Natural killer cell treated with Interleukin-12 subunit alpha and Interleukin-12 subunit beta and Interleukin-15 and Interleukin-18, amount 100 ng/mL, for 72 hours (primary cell): Measurements from ENCODE around the gene PNMA6A. TPM values are rescaled to one million over a fixed set of nuclear protein-coding genes. Genes with fewer than 3 reads are reported as not detected.
"Not testable (repeated sequence)": the region's sequence is repeated elsewhere in the genome, so short reads cannot be mapped to it uniquely, and the experiment has no call there.

Source experiments
- ATAC-seq, 2 donors: fragments of 150-1000 bp; cut with Tn5 transposase in 1 of 2; sonication (Bioruptor Pico), chemical (Tn5 transposase) in 1 of 2; 2 replicates each; pipeline ENCODE4 v1.10.0; 2021
- DNase-seq: peaks from one replicate; pipeline ENCODE4 v3.0.0; 2022; ENCODE audit warnings: low spot score
- H3K27ac Mint-ChIP-seq, 2 donors: 1 replicate in 1 of 2; 2 replicates in 1 of 2; pipeline ENCODE4 v1.8.0; 2022; ENCODE audit warnings: mixed read lengths in 2 of 2, mild to moderate bottlenecking in 1 of 2, moderate library complexity in 1 of 2
- H3K27me3 Mint-ChIP-seq, 2 donors: 1 replicate in 1 of 2; 2 replicates in 1 of 2; pipeline ENCODE4 v1.8.0; 2022; ENCODE audit warnings: mixed read lengths in 2 of 2
- H3K36me3 Mint-ChIP-seq: one replicate; pipeline ENCODE4 v1.8.0; 2022; ENCODE audit warnings: mixed read lengths
- H3K4me1 Mint-ChIP-seq, 2 donors: 1 replicate in 1 of 2; 2 replicates in 1 of 2; pipeline ENCODE4 v1.8.0; 2022; ENCODE audit warnings: low read depth in 2 of 2, mixed read lengths in 2 of 2, mild to moderate bottlenecking in 1 of 2
- H3K4me3 Mint-ChIP-seq: one replicate; pipeline ENCODE4 v1.8.0; 2022; ENCODE audit warnings: mixed read lengths
- H3K9me3 Mint-ChIP-seq: 2 replicates; pipeline ENCODE4 v1.8.0; 2022; ENCODE audit warnings: mixed read lengths
- total RNA-seq, 2 donors: library from RNA; stranded (reverse); gene quantifications; one replicate each; pipeline ENCODE4 v1.2.3, GENCODE V29; 2022

PNMA6A gene
- total RNA-seq, 2 donors from 2014 or later = 0.20 TPM; not detected in 1

DNA sequence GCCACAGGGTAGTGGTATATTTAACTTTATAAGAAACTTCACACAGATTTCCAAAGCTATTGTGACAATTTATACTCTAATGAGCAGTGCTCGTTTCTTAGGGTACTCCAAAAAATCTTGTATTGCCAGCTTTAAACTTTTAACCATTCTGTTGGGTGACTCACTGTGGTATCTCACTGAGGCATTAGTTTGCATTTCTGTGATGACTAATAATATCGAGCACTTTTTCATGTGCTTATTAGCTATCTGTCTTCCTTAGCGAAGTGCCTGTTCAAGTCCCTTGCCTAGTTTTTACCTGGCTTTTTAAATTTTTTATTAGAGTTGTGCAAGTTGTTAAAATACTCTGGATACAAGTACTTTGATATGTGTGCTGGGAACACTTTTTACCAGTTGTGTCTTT is 10.5 kb upstream of the PNMA6A start:
- no peak overlapping the region for H3K27ac Mint-ChIP-seq
- H3K36me3 Mint-ChIP-seq = no peaks in the 10 kb centered on the region
- no peaks in the 10 kb centered on the region for H3K4me1 Mint-ChIP-seq
- no peak for ATAC-seq
- H3K9me3 Mint-ChIP-seq = no peaks in the 10 kb centered on the region
- H3K27me3 Mint-ChIP-seq = no peaks in the 10 kb centered on the region
- no peak for DNase-seq
- no peak overlapping the region for H3K4me3 Mint-ChIP-seq

- ATAC-seq (no peak), DNase-seq (no peak)
- Mint-ChIP-seq H3K4me3 (no peak overlapping the region), H3K27ac (no peak overlapping the region), H3K36me3 (no peaks in the 10 kb centered on the region), H3K27me3 (no peaks in the 10 kb centered on the region), H3K9me3 (no peaks in the 10 kb centered on the region), H3K4me1 (no peaks in the 10 kb centered on the region)
Measured at GRCh38 chrX:153063315-153063714, 8.9 kb upstream of the PNMA6A start.

- no peak overlapping the region for H3K4me3 Mint-ChIP-seq
- no peak overlapping the region for H3K27ac Mint-ChIP-seq
- H3K4me1 Mint-ChIP-seq = no peaks in the 10 kb centered on the region
- H3K27me3 Mint-ChIP-seq = no peaks in the 10 kb centered on the region
- ATAC-seq = no peak
- no peak for DNase-seq
- H3K9me3 Mint-ChIP-seq = no peaks in the 10 kb centered on the region
- H3K36me3 Mint-ChIP-seq = no peaks in the 10 kb centered on the region
Measured at GRCh38 chrX:153064061-153064460, 8.2 kb upstream of the PNMA6A start.

GRCh38 chrX:153065389-153065788 is 6.9 kb upstream of the PNMA6A start:
- Mint-ChIP-seq H3K27me3 (no peaks in the 10 kb centered on the region), H3K9me3 (no peaks in the 10 kb centered on the region), H3K4me3 (no peak overlapping the region), H3K36me3 (no peaks in the 10 kb centered on the region), H3K4me1 (no peaks in the 10 kb centered on the region), H3K27ac (no peak overlapping the region)
- ATAC-seq (no peak), DNase-seq (no peak)

DNA sequence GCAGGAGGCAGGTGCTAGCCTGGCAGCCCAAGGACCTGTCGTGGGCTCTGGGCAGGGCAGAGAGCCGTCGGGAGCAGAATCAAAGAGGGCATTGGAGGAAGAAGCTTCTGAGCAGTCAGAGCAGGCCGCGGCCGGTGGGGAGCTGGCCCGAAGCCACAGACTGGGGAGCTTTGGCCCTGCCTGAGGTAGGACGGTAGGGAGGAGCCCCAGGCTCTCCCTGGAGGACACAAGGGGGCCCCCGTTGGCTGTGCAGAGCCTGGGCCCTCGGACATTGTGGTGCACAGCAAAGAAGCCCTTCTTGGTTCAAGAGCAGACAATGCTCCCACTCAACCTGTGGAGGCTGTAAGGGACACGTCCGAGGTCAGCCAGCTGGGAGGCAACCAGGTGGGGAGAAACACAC is 5.9 kb upstream of the PNMA6A start:
- not testable (repeated sequence) for H3K4me3 Mint-ChIP-seq, H3K36me3 Mint-ChIP-seq, ATAC-seq, H3K9me3 Mint-ChIP-seq, H3K27me3 Mint-ChIP-seq, H3K27ac Mint-ChIP-seq, DNase-seq, H3K4me1 Mint-ChIP-seq

DNA sequence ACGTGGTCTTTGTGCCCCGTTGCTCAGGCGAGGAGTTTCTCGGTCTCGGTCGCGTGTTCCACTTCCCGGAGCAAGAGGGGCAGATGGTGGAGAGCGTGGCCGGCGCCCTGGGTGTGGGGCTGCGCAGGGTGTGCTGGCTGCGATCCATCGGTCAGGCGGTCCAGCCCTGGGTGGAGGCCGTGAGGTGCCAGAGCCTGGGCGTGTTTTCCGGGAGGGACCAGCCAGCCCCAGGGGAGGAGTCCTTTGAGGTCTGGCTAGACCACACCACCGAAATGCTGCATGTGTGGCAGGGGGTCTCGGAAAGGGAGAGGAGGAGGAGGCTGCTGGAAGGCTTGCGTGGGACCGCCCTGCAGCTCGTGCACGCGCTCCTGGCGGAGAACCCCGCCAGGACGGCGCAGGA is 1.1 kb downstream of the PNMA6A start:
- DNase-seq, H3K36me3 Mint-ChIP-seq: not testable (repeated sequence)

GRCh38 chrX:153074262-153074899 is 2.1 kb downstream of the PNMA6A start:
- no peak for DNase-seq
- no peaks in the 10 kb centered on the region for H3K9me3 Mint-ChIP-seq

More for the DNA sequence above, 1.1 kb downstream of the PNMA6A start:
- not testable (repeated sequence) for H3K4me3 Mint-ChIP-seq, ATAC-seq, H3K4me1 Mint-ChIP-seq, H3K27ac Mint-ChIP-seq, H3K9me3 Mint-ChIP-seq, H3K27me3 Mint-ChIP-seq

DNA sequence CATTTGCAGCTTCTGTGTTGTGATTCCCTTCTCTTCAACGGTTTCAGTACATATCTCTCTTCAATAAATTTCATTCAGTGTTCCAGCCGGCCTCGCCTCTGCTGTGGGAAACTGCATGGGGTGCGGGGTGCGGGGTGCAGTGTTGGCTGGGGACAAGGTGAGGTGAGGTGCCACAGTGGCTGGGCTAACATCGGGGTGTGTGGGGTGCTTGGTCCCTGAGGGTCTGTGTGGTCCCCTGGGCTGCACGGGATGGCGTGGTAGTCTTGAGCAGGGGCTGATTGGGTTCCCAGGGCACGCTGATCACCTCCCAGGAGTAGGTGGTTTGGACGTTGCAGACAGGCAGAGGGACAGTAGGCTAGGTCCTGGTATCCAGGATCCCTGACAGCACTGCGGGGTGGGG is 2.7 kb downstream of the PNMA6A start:
- Mint-ChIP-seq H3K4me3 (no peak overlapping the region), H3K27me3 (no peaks in the 10 kb centered on the region), H3K27ac (no peak overlapping the region), H3K4me1 (no peaks in the 10 kb centered on the region), H3K36me3 (no peaks in the 10 kb centered on the region), H3K9me3 (no peaks in the 10 kb centered on the region)
- no peak for ATAC-seq
- no peak for DNase-seq

More at GRCh38 chrX:153074262-153074899, 2.1 kb downstream of the PNMA6A start:
- Mint-ChIP-seq H3K27me3 (no peaks in the 10 kb centered on the region), H3K4me1 (no peaks in the 10 kb centered on the region), H3K27ac (no peak overlapping the region), H3K36me3 (no peaks in the 10 kb centered on the region), H3K4me3 (no peak overlapping the region)
- no peak for ATAC-seq

DNA sequence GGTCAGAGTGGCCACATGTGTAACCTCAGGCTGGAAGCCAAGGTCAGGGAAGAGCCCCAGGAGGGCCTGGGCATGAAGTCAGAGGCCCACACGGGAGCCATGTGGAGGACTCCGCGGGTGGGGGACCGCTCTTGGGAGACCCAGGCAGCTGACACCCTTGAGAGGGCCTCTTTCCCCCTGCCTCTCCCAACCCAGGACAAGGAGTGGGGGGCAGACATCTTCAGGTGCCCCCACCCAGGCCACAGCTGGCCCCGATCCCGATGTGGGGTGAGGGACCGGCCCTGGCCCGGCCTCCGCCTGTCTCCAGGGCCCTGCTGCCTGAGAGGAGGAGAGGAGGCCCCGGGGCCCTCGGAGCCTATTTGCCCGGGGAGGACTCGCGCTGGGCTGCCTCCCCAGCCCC is 3.1 kb downstream of the PNMA6A start:
- Mint-ChIP-seq H3K27ac (no peak overlapping the region), H3K4me3 (no peak overlapping the region), H3K36me3 (no peaks in the 10 kb centered on the region), H3K27me3 (no peaks in the 10 kb centered on the region), H3K4me1 (no peaks in the 10 kb centered on the region), H3K9me3 (no peaks in the 10 kb centered on the region)
- ATAC-seq = no peak
- no peak for DNase-seq

GRCh38 chrX:153077437-153078135 is 5.3 kb downstream of the PNMA6A start:
- H3K36me3 Mint-ChIP-seq, H3K9me3 Mint-ChIP-seq, DNase-seq, H3K27ac Mint-ChIP-seq, H3K27me3 Mint-ChIP-seq, H3K4me1 Mint-ChIP-seq, H3K4me3 Mint-ChIP-seq: not testable (repeated sequence)
- ATAC-seq = peak; percentile 62 to 70

- not testable (repeated sequence) for H3K4me1 Mint-ChIP-seq, DNase-seq, H3K4me3 Mint-ChIP-seq, H3K27me3 Mint-ChIP-seq, H3K27ac Mint-ChIP-seq, H3K9me3 Mint-ChIP-seq, ATAC-seq, H3K36me3 Mint-ChIP-seq
Measured at GRCh38 chrX:153083238-153083923, 11.1 kb downstream of the PNMA6A start.

DNA sequence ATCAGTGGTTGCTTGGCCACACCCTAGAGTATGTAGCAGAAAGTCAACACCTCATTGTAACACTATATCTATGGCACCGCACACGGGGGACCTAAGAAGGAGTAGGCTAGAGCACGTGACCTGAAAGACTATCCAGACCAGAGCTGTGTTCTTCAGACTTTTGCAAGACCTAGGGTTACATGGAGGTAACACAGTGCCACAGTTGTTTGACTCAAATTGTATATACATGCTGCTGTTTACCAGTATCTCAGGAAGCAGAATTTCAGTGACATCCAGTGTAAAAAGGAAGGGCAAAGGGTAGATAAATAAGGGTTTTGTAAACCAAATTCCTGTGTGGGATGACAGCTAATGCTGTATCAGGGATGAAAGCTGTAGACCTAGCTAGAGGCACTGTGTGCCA is 30.2 kb downstream of the PNMA6A start:
- DNase-seq (no peak), ATAC-seq (no peak)
- Mint-ChIP-seq H3K9me3 (peaks cover 8% of the 10 kb centered on the region), H3K27me3 (peaks cover 0 to 13% of the 10 kb centered on the region in 2 donors), H3K4me3 (no peak overlapping the region), H3K4me1 (peaks cover 0 to 6% of the 10 kb centered on the region in 2 donors), H3K36me3 (no peaks in the 10 kb centered on the region), H3K27ac (no peak overlapping the region)

DNA sequence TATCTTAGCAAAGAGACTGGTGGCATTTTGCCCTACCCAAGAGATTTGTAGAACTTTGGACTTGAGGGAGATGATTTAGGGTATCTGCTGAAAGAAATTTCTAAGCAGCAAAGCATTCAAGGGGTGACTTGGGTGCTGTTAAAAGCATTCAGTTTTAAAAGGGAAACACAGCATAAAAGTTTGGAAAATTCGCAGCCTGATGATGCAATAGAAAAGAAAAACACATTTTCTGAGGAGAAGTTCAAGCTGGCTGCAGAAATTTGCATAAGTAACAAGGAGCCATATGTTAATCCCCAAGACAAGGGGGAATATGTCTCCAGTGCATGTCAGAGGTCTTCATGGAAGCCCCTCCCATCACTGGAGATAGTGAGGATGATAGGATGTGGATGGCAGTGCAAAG is 32.7 kb downstream of the PNMA6A start:
- not testable (repeated sequence) for H3K27ac Mint-ChIP-seq, H3K4me3 Mint-ChIP-seq, ATAC-seq, H3K9me3 Mint-ChIP-seq, H3K36me3 Mint-ChIP-seq, H3K4me1 Mint-ChIP-seq, DNase-seq
- H3K27me3 Mint-ChIP-seq = peaks cover 0 to 13% of the 10 kb centered on the region in 2 donors

GRCh38 chrX:153106092-153106801 is 34.0 kb downstream of the PNMA6A start:
- not testable (repeated sequence) for ATAC-seq, H3K9me3 Mint-ChIP-seq, H3K36me3 Mint-ChIP-seq, H3K4me3 Mint-ChIP-seq, DNase-seq, H3K4me1 Mint-ChIP-seq
- peaks cover 0 to 13% of the 10 kb centered on the region in 2 donors for H3K27me3 Mint-ChIP-seq
- H3K27ac Mint-ChIP-seq = peak overlapping the region in 1 of 2 donors; percentile 62
